HEK293 (cell line): Measurements from ENCODE around the gene MAPK12.

ENCODE experiments used
- CTCF ChIP-seq: fragments of 450-650 bp; formaldehyde crosslinking; IDR thresholded peaks from 2 replicates; pipeline ENCODE4 v1.5.1; 2016; ENCODE audit warnings: missing biosample characterization, missing genetic modification characterization
- KLF8 ChIP-seq: fragments of 450-650 bp; formaldehyde crosslinking; IDR thresholded peaks from 2 replicates; pipeline ENCODE4 v1.5.1; 2016; ENCODE audit warnings: missing biosample characterization, missing genetic modification characterization
- ZBTB49 ChIP-seq: fragments of 450-650 bp; formaldehyde crosslinking; IDR thresholded peaks from 2 replicates; pipeline ENCODE4 v1.5.1; 2016; ENCODE audit warnings: missing biosample characterization, missing genetic modification characterization, low read depth
- ZNF23 ChIP-seq: fragments of 450-650 bp; formaldehyde crosslinking; IDR thresholded peaks from 2 replicates; pipeline ENCODE4 v1.5.1; 2016; ENCODE audit warnings: missing biosample characterization, missing genetic modification characterization, borderline replicate concordance
- ZNF280D ChIP-seq: fragments of 450-650 bp; formaldehyde crosslinking; IDR thresholded peaks from 2 replicates; pipeline ENCODE4 v1.5.1; 2016; ENCODE audit warnings: missing biosample characterization, missing genetic modification characterization
- ZNF350 ChIP-seq: fragments of 450-650 bp; formaldehyde crosslinking; IDR thresholded peaks from 2 replicates; pipeline ENCODE4 v1.5.0; 2017; ENCODE audit warnings: missing biosample characterization, mild to moderate bottlenecking, missing genetic modification characterization
- ZNF391 ChIP-seq: fragments of 450-650 bp; formaldehyde crosslinking; IDR thresholded peaks from 2 replicates; pipeline ENCODE4 v1.5.1; 2016; ENCODE audit warnings: low read depth, missing biosample characterization, missing genetic modification characterization, borderline replicate concordance
- ZNF423 ChIP-seq: fragments of 450-650 bp; formaldehyde crosslinking; IDR thresholded peaks from 2 replicates; pipeline ENCODE4 v1.5.1; 2016; ENCODE audit warnings: missing biosample characterization, missing genetic modification characterization
- ZNF776 ChIP-seq: fragments of 450-650 bp; formaldehyde crosslinking; IDR thresholded peaks from 2 replicates; pipeline ENCODE4 v1.5.0; 2017; ENCODE audit warnings: missing biosample characterization, missing genetic modification characterization, borderline replicate concordance
- ZSCAN18 ChIP-seq: fragments of 450-650 bp; formaldehyde crosslinking; IDR thresholded peaks from 2 replicates; pipeline ENCODE4 v1.5.1; 2016; ENCODE audit warnings: missing biosample characterization, missing genetic modification characterization
- TF ChIP-seq, protein P1 (sequence below): fragments of 450-650 bp; formaldehyde crosslinking; IDR thresholded peaks from 2 replicates; pipeline ENCODE4 v1.5.1; 2016; ENCODE audit warnings: missing biosample characterization, missing genetic modification characterization
- TF ChIP-seq, protein P2 (sequence below): fragments of 450-650 bp; formaldehyde crosslinking; IDR thresholded peaks from 2 replicates; pipeline ENCODE4 v1.5.1; 2016; ENCODE audit warnings: missing biosample characterization, missing genetic modification characterization
- TF ChIP-seq, protein P3 (sequence below): fragments of 450-650 bp; formaldehyde crosslinking; IDR thresholded peaks from 2 replicates; pipeline ENCODE4 v1.5.1; 2016; ENCODE audit warnings: missing biosample characterization, missing genetic modification characterization

- TF ChIP-seq CTCF (tag by site-specific recombination) (no peak), ZNF280D (tag by site-specific recombination) (no peak), ZNF423 (tag by site-specific recombination) (no peak), ZBTB49 (tag by site-specific recombination) (no peak), ZSCAN18 (no peak), ZNF776 (tag by site-specific recombination) (no peak), KLF8 (tag by site-specific recombination) (no peak), ZNF350 (tag by site-specific recombination) (no peak), ZNF23 (no peak), ZNF391 (tag by site-specific recombination) (no peak)
- TF ChIP-seq, protein P1, sequence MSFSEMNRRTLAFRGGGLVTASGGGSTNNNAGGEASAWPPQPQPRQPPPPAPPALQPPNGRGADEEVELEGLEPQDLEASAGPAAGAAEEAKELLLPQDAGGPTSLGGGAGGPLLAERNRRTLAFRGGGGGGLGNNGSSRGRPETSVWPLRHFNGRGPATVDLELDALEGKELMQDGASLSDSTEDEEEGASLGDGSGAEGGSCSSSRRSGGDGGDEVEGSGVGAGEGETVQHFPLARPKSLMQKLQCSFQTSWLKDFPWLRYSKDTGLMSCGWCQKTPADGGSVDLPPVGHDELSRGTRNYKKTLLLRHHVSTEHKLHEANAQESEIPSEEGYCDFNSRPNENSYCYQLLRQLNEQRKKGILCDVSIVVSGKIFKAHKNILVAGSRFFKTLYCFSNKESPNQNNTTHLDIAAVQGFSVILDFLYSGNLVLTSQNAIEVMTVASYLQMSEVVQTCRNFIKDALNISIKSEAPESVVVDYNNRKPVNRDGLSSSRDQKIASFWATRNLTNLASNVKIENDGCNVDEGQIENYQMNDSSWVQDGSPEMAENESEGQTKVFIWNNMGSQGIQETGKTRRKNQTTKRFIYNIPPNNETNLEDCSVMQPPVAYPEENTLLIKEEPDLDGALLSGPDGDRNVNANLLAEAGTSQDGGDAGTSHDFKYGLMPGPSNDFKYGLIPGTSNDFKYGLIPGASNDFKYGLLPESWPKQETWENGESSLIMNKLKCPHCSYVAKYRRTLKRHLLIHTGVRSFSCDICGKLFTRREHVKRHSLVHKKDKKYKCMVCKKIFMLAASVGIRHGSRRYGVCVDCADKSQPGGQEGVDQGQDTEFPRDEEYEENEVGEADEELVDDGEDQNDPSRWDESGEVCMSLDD (tag by site-specific recombination): no peak
- TF ChIP-seq, protein P2, sequence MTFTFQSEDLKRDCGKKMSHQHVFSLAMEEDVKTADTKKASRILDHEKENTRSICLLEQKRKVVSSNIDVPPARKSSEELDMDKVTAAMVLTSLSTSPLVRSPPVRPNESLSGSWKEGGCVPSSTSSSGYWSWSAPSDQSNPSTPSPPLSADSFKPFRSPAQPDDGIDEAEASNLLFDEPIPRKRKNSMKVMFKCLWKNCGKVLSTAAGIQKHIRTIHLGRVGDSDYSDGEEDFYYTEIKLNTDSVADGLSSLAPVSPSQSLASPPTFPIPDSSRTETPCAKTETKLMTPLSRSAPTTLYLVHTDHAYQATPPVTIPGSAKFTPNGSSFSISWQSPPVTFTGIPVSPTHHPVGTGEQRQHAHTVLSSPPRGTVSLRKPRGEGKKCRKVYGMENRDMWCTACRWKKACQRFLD (tag by site-specific recombination): no peak
- TF ChIP-seq, protein P3, sequence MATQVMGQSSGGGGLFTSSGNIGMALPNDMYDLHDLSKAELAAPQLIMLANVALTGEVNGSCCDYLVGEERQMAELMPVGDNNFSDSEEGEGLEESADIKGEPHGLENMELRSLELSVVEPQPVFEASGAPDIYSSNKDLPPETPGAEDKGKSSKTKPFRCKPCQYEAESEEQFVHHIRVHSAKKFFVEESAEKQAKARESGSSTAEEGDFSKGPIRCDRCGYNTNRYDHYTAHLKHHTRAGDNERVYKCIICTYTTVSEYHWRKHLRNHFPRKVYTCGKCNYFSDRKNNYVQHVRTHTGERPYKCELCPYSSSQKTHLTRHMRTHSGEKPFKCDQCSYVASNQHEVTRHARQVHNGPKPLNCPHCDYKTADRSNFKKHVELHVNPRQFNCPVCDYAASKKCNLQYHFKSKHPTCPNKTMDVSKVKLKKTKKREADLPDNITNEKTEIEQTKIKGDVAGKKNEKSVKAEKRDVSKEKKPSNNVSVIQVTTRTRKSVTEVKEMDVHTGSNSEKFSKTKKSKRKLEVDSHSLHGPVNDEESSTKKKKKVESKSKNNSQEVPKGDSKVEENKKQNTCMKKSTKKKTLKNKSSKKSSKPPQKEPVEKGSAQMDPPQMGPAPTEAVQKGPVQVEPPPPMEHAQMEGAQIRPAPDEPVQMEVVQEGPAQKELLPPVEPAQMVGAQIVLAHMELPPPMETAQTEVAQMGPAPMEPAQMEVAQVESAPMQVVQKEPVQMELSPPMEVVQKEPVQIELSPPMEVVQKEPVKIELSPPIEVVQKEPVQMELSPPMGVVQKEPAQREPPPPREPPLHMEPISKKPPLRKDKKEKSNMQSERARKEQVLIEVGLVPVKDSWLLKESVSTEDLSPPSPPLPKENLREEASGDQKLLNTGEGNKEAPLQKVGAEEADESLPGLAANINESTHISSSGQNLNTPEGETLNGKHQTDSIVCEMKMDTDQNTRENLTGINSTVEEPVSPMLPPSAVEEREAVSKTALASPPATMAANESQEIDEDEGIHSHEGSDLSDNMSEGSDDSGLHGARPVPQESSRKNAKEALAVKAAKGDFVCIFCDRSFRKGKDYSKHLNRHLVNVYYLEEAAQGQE: no peak
Measured at GRCh38 chr22:50278461-50278860, 17.0 kb upstream of the MAPK12 start.
